GM19397 (cell line): ENCODE results near the gene GLP2R.
"Not testable (repeated sequence)": the region's sequence is repeated elsewhere in the genome, so short reads cannot be mapped to it uniquely, and the experiment has no call there.

ENCODE experiments used
- ATAC-seq: cut with Tn5 transposase; IDR thresholded peaks from one replicate; pipeline ENCODE4 v1.9.1; 2021; ENCODE audit warnings: mild to moderate bottlenecking, moderate library complexity; ENCODE audit not compliant: unreplicated experiment

The GLP2R gene, protein sequence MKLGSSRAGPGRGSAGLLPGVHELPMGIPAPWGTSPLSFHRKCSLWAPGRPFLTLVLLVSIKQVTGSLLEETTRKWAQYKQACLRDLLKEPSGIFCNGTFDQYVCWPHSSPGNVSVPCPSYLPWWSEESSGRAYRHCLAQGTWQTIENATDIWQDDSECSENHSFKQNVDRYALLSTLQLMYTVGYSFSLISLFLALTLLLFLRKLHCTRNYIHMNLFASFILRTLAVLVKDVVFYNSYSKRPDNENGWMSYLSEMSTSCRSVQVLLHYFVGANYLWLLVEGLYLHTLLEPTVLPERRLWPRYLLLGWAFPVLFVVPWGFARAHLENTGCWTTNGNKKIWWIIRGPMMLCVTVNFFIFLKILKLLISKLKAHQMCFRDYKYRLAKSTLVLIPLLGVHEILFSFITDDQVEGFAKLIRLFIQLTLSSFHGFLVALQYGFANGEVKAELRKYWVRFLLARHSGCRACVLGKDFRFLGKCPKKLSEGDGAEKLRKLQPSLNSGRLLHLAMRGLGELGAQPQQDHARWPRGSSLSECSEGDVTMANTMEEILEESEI

DNA sequence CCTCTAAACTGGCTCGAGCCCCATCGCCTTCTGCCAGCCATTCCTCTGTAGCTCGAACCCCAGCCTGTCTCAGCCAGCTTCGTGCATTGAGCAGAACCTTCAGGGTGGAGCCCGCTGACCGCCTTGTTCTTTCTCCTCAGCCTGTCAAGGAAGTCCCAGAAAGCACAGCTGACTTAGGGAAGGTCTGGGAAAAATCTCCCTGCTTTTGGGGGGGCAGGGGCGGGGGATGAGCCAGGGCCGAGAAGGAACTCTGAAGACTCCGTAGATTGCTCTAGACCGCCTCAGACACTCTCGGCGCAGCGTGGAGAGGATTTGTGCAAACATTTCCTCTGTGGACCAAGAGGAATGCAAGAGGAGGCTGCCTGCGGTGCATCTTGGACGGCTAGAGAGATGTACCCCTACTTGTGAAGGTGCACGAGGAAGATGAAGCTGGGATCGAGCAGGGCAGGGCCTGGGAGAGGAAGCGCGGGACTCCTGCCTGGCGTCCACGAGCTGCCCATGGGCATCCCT lies at the start of gene GLP2R:
Gene GLP2R (plus strand): TSS at position 284 of the 510 bp plus-strand sequence. CDS start 140 bp downstream, at position 424.
- no peak for ATAC-seq

DNA sequence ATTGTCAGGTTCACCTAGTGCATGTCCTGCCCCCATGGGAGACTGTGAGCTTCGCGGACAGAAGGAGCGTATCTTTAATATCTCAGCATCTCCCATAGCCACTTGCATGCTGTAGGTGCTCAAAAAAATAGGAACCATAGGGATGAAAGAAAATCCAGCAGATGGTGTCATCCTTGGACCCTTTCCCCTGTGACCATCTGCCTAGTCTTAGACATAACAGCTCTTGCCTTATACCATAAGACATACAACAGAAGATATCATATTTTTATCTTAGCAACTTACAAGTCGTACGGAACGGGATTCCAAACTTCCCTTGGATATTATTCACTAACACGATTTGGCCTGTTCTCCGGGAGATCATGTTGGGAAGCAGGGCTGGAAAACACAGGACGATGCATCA lies 48.8 kb upstream of the GLP2R start:
- no peak for ATAC-seq

DNA sequence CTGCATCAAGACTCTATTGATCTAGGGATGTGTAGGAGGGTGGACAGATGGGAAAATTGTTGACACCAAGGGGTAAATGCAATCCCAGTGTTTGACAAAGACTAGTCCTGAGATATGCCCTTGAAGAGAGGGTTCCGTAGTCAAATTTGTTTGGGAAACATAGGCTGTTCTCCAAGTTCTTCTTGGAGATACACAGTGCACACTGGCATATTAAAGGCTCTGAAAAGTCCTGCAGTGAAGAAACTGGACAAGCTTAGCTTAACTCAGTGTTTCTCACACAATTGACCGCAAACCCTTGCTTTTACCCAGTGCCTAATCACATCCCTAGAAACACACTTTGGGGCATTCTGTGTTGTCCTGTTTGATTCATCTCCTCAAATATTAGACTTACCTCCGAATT lies 45.2 kb upstream of the GLP2R start:
- ATAC-seq = no peak

DNA sequence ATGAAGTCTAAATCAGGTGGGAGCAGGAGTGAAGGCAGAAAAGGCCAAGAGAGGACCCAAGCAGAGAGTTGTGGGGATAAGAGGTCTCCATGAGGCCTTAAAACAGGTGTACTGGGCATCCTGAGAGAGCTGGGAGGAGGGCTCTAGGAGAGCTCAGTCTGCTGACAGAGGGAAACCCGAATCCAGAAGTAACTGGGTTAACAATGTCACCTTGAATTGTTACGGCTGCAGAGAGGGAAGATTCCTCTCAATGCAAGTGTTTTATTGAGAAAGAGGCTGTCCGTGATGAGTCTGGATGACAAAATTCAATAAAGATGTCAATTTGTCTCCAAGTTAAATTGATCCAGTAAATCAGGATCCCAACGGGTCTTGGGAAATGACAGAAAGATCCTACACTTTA lies 42.7 kb upstream of the GLP2R start:
- ATAC-seq = no peak

DNA sequence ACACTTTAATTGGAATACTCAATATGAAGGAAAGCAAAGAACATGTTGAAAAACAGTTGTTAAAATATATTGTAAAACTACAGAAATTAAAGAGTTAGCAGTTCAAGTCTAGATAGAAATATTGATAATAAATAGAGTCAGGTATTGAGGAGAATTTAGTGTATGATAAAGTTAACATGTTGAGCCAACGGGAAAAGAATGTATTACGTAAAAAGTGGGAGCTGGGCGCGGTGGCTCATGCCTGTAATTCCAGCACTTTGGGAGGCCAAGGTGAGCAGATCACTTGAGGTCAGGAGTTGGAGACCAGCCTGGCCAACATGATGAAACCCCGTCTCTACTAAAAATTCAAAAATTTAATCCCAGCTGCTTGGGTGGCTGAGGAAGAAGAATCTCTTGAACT lies 42.3 kb upstream of the GLP2R start:
- ATAC-seq = not testable (repeated sequence)

DNA sequence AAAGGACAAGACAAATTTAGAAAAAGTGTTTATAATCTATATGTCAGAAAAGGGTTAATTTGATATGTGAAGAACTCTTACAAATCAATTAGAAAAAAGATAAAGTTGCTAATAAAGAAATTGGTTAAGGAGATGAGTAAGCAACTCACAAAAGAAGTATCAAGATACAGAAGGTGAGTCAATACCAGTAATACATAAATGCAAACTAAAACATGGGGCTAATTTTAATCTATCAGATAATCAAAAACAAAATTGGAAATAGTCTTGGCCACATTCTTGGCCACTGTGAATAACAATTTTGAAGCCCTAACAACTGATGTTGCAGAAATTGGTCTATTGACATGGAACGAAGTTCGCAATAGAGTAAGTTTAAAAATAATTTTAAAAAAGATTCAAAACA lies 41.2 kb upstream of the GLP2R start:
- no peak for ATAC-seq

DNA sequence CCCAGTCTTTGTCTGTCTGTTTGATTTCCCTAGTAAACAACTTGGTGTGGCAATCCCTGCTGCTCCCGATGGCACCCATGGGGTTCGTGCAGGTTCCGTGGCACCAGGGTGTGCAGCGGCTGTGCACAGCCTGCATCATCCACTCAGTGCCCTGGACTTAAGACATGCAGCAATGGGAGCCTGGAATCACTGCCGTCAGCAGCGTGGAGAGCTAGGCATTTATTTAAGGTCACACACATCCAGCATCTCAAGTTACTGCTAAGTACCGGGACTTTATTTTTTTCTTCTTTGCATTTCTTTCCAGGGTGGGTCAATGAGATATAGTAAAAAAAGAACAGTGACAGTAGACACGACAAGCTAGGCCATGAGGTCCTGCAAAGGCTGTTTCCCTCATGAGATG lies 37.1 kb upstream of the GLP2R start:
- no peak for ATAC-seq

DNA sequence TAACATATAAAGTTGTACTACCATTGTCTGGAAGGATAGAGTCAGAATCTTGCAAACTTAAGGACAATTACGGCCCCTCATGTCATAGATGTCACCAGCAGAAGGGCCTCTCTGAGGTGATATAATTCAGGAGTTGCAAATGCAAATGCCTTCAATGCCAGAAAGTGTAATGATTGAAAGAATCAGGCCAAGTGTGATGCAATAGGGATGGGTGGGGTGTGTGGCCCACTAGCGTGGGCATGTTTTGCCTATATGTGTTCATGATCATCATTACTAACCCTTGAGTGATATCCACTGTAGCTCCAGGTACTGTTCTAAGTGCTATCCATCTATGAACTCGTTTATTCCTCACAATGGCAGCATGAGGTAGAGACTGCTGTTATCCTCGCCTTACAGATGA lies 35.4 kb upstream of the GLP2R start:
- no peak for ATAC-seq

DNA sequence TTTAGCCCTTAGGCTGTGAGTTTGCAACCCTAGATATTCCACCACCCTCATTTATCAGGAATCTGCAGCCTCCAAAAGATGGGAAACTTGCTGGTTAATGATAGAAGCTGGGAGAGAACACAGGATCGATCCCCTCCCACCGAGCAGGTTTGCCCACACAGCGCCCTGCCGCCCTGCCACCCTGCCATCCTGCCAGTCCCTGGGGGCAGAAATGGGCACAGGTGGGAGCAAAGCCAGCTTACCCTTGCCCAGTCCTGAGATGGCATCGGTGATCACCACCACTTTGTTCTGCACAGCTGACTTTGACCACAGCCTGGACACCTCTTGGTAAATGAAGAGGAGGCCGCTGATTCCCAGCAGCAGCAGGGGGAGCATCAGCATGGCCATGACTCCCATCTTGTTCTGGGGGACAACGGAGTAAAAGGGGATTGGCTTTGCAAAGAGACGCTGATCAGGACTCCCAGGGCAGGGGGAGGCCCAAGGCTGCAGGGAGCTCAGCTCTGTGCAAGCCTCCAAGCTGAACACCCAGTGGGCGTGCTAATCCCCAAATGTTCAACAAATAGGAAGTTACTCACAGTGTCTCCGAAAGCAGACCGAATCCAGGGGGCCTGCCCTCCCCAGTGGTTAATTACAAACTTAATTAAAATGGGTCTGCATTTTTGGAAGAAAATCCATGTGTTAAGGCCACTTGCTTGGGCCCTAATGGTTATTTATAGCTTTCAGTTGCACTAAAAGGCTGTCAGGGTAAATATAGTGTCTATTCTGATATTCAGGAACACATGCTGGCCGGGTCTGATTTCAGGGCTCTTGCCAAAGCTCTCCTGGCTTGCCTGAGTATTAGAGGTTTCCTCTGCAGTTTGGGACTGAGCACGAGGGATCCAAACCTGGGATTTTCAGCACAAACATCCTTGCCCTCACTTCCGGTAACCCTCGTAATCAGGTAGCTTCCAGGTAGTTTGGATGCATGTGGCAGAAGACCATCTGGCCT lies 34.5 kb upstream of the GLP2R start, which contains the start of gene DHRS7C:
Gene DHRS7C (minus strand): TSS at position 704 of the 988 bp plus-strand sequence. CDS start 308 bp downstream, at position 396.
- ATAC-seq = no peak

DNA sequence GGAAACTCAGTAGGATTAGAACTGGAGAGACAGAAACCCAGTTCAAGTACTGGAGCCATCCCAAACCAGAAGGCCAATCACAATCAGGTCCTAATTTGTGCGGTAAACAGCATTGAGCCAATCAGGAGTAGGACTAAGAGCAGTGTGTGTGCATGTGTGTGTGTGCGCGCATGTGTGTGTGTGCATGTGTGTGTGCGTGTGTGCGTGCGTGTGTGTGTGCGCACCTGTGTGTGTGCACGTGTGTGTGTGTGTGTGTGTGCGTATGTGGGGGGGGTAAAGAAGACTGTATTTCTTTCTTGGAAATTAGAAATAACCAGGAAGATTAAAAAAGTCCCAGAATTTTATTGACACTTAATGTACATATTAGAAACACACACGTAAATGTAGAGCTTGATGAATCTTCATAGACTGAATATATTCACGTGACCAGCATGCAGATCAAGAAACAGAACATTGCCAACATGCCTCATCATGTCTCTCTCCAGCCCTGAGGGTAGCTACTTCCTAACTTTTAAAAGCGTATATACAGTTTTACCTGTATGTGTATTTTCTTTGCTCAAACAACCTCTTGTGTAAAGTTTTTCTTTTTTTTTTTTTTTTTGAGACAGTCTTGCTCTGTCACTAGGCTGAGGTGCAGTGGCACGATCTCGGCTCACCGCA lies 33.4 kb upstream of the GLP2R start:
- ATAC-seq = no peak

DNA sequence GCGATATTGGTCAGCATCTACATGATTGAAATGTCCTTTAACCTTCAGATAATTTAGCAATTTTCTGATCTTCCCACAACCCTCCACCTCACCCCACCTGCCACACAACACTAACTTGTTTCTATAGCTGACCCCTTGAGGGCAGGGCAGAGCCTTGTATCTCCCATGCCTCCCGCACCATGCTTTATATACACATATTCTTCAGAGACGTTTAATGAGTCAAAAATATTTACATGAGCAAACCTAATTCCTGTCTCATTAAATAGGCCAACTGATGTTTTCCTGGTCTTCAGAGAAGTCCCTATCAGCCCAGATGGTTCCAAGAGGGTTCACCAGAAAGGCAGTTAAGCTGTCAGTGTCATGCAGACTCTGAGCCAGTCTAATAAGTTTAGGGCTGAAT lies 27.7 kb upstream of the GLP2R start:
- ATAC-seq = no peak

DNA sequence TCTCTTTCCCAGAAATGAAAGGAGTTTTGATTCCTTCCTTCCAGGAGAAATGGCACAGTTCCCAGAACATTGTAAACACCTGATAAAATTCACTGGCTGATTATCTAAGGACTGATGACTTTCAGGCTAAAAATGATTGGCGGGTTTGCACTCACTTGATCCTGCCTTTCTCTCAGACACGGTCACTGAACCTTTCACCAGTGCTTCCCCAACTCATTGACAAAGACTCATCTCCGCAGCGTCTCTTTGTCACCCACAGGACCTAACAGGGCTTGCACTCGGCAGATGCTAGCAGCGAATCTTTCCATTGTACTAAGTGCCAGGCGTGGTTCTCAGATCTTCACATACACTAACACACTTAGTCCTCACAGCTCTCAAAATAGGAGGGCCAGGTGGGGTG lies 27.0 kb upstream of the GLP2R start:
- ATAC-seq = no peak

DNA sequence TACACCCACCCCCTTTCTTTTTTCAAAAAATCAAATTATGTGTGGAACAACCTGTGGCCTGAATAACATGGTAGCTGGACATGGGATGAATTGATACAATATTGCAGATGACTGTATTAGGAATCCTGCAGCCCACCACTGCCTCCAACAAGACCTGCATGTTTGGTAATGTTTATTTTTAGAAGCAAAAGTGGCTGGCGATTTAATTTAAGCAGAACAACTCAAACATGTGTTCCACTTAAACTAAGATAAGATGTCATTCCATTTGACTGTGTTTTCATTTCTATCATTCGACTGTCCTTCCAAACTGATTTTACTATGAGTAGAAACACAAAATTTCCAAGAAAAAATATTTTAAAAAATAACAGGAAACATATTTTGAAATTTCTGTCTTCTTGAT lies 24.2 kb upstream of the GLP2R start:
- no peak for ATAC-seq

DNA sequence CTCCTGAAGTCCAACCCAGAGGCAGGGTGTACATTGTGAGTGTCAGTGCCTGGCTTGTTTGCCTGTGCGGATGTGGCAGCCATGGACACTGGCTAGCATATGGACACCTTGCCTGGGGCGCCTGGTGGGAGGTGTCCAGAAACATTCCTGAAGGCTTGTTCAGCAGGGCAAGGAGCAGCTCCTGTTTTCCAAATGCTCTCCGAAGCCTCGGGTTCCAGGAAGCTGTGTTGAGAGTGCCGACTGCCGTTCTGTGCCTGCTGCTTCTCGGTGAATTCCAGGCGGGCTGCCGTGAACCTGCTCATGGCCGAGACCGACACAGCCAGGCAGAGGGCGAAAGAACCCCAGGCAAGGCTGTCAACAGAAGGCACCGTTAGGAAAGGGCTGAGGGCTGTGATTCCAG lies 23.4 kb upstream of the GLP2R start:
- ATAC-seq = no peak

DNA sequence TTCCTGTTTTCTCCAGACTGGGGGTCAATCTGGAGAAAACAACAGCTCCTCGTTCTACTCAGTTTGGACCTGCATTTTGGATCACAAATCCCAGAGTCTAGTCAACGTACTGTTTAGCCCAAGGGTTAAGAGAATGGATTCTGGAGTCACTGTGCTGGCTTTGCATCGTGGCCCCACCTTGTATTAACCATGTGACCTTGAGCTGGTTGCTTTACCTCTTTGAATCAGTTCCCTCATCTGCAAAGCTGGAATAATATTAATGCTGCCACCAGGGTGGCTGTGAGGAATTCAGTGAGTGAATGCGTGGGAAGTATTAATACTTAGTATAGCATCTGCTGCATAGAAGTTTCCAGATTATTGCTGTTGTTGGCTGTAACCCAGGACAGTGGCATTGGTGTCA lies 23.0 kb upstream of the GLP2R start:
- ATAC-seq = no peak

DNA sequence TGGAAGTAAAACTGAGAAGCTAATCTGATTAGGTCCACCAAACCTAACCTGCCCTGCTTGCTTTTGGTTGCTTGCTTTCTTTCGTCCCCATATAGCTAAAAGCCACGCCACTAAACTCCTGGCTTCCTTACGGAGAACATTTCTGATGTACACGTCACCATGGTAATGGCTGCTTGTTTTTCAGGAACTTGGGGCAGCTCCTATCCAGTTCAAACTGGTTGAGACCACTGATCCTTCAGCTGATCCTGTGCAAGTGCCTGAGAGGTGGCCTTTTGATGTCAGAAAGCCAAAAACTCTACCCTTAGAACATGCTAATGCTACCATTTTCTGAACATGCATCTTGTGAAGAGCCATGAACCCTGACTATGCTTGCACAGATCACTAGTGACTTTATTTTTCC lies 20.0 kb upstream of the GLP2R start:
- no peak for ATAC-seq

DNA sequence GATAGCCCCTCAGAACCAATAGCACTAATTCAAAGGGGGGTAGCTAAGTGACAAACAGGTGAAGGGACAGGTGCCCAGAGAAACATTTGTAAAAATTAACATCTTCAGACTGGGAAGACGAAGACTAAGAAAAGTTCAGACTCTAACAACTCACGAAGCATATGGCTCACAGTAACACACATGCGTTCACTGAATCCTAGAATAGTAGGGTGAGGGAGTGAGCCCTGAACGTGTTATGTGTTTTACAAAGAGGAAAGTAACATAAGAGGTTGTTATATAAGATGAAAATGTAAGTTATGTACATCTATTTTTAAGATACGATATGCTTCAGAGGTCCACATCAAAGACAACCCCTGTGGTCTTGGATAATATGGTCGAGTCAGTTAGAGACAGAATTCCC lies 19.0 kb upstream of the GLP2R start:
- ATAC-seq = no peak

DNA sequence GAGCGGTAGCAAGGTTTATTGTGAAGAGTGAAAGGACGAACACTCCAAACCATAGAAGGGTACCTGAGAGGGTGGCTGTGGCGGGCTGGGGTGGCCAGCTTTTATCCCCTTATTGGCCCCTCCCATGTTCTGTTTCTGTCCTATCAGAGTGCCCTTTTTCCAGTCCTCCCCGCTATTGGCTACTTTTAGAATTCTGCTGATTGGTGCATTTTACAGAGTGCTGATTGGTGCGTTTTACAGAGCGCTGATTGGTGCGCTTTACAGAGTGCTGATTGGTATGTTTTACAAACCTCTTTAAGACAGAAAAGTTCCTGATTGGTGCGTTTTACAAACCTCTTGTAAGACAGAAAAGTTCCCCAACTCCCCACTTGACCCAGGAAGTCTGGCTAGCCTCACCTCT lies 16.3 kb upstream of the GLP2R start:
- ATAC-seq = no peak

DNA sequence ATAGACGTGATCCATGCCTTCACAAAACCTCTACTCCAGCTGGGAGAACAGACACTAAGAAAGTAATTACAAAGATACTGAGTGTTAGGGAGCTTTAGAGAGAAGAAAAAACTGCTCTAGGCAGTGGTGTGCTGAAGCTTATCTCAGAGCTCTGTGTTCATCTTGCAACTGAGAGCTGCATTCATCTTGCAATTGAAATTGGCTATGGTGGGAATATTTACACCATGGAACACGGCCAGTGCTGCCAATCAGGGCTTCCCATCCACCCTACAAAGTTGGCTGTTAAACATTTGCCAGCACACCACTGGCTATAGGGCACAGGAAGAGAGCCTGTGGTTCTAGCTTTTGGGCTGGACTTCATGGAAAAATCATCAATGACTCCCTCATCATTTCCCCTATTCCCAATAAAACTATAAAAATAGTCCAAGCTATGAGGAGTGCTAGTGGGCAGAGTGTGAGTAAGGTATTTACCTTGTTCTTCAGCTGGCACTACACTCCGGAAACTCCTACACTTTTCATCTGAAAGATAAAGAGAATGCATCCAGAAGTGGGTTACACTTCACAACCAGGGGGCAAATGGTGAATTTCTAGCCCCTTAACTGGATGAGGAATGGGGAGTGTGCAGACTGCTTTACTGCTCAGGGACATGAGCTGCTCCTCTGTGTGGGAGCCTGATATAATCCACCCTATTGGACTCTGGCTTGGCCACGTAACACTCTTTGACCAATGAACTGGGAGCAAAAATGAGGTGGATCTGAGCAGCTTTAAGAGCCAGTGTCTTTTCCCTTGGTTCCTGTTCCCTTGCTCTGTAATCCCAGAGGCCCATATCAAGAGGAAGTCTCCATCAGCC lies 15.4 kb upstream of the GLP2R start:
- no peak for ATAC-seq

DNA sequence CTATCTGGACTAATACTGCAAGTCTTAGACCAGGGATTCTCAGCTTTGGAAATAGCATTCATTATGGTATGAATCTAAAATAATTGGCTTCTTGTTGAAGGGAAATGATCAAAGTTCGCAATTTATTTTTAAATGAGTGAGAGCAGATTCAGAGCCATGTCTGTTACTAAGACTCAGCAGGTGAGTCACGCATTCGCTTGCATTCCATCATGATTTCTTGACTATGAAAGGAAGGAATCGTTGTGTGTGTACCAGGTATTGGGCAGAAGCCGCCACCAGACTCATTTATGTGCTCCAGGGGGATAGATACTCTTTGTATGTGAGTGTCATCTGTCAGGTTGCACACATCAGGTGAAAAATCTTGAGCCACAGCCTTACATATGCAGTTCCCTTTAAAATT lies 14.6 kb upstream of the GLP2R start:
- ATAC-seq = no peak
